ENCODE results near the gene NAALADL1.
"Not testable (repeated sequence)": the region's sequence is repeated elsewhere in the genome, so short reads cannot be mapped to it uniquely, and the experiment has no call there.

NAALADL1 gene

DNA sequence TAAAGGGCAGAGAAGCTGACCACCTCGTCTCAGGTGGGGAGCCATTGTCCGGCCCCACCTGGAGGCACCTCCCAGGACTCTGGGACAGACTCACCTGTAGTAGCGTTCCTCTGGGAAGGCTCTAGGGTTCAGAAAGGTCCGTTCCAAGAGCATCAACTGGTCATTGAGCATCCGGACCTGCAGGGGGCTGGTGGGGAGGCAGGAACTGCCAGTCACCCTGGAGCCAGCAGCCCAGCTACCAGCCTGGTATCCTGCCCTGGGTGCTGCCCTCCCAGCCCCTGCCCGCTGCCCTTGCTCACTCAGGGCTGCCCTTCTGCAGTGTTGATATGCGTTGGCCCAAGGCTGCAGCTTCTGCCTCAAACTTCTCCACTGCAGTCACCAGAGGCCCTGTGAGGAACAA is 12.6 kb downstream of the NAALADL1 start:
- DNase-seq: no peak

DNA sequence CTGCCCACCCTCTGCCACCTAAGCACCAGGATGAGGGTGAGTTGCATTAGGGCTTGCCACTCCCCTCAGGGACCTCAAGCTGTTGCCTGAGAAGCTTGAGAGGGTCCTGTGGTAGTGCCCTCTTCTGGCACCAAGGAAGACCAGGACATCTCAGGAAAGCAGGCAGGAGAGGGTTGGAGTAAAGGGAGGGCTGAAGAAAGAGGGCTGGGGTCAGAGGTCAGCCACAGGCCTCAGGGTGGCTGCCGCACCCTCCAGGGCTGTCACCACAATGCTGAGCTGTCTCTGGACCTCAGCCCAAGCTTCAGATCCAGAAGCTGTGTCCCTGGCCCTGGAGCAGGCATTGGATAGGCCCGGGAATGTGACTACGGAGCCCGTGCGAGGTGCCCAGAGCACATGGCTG is 13.3 kb downstream of the NAALADL1 start:
- DNase-seq: no peak

GRCh38 chr11:65043881-65044501 is 14.4 kb downstream of the NAALADL1 start:
- DNase-seq: no peak

- DNase-seq: no peak
Measured at GRCh38 chr11:65042891-65043290, 15.5 kb downstream of the NAALADL1 start.

GRCh38 chr11:65040847-65041622 is 17.3 kb downstream of the NAALADL1 start, which contains the start of gene SAC3D1:
TSS of gene SAC3D1 (plus strand) at chr11:65041210. CDS start at chr11:65041293, 83 bp downstream.
- DNase-seq: peak; percentile 92

GRCh38 chr11:65040520-65040846 is 17.9 kb downstream of the NAALADL1 start:
- no peak for DNase-seq

DNA sequence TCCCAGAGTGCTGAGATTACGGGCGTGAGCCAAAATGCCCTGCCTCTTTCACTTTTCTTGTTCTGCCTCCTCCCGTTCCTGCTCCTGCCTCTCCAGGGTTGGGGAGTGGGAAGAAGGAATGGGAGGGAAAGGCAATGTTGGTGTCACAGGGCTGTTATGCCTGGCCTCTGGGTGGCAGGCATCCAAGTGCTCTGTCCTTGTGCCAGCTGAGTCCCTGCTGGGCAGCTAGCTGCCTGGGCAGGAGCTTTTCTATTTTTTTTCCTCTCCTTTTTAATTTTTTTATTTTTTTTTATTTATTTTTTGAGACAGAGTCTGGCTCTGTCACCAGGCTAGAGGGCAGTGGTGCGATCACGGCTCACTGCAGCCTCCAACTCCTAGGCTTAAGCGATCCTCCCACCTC is 21.4 kb downstream of the NAALADL1 start:
- DNase-seq: no peak

DNA sequence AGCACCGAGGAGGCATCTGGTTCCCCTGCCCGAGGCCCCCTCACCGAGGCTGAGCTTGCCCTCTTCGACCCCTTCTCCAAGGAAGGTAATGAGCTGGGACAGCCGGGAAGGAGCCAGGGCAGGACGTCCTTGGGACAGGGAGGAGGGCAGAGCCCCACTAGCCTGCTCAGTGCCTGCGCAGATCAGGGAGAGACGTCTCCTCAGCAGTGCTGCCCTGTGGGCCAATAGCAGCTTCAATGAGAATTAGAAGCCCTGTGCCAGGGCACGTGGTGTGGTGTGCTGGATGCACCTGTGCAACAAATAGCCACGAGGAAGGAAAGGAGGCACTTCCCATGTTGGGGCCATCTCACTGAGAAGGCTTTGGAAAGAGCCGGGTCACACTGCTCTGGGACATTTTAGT is 22.8 kb downstream of the NAALADL1 start:
- DNase-seq: no peak

GRCh38 chr11:65034423-65034822 is 23.9 kb downstream of the NAALADL1 start:
- DNase-seq: no peak

DNA sequence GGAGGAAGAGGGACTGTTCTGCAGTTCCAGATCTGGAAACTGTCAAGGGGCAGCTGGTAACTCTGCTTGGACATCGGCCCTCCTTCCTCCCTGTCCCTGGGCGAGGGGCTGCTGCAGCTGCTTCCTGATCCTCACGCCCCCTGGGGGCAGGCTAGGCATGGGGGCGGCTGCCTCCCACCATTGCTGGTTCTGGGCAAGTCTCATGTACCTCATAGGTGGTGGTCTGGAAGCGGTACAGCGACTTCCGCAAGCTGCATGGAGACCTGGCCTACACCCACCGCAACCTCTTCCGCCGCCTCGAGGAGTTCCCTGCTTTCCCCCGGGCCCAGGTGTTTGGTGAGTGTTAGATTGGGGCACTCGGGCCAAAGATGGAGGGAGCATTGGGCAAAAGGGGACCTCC is 26.1 kb downstream of the NAALADL1 start:
- DNase-seq: no peak

DNA sequence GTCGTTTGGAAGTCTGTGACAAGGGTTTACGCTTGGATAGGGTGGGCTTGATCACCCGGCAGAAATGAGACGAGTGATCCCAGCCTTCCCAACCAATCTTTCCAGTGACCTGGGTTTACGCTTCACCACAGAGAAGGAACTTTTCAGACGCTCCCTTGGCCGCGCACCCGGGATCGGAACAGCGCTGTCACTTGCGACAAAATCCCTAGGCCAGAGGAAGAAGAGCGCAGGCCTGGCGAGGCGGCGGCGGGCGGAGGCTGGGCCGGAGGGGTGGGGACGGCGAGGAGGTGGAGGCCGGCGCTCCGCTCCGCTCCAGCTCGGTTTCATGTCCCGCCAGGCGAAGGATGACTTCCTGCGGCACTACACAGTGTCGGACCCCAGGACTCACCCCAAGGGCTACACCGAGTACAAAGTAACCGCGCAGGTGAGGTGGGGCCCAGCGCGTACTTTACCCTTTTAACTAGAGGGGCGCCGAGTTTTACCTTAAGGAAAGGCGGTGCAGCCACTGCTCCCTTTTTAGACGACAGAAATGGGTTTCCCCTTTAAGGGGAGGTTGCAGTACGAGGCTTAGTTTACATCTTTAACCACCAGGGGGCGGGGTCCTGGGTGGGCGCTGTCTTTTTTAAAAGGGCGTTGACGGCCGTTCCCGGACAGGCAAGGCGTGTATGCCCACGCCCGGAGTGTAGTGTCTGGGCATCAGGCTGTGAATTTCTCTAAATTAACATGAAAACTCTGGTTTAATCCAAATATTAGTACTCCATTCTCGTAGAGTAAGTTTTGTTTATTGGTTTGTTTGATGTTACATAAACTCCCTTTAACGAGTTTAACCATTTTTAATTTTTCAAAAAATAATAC is 30.9 kb downstream of the NAALADL1 start, which contains the start of gene SNX15:
Gene SNX15, plus strand, starts transcription at position 227 of the 855 bp plus-strand sequence. Its CDS starts 99 bp downstream, at position 326.
- peak; percentile 97 for DNase-seq

GRCh38 chr11:65026810-65027209 is 31.5 kb downstream of the NAALADL1 start:
- no peak for DNase-seq

DNA sequence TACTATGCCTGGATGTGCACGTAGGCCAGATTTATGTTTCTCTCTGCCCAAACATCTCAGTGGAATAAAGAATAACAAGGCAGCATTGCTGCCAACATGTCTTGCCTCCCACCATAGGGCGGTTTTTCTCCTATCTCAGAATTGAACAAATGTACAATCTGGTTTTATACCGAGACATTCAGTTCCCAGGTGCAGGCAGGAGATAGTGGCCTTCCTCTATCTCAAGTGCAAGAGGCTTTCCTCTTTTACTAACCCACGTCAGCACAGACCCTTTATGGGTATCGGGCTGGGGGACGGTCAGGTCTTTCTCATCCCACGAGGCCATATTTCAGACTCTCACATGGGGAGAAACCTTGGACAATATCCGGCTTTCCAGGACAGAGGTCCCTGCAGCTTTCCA is 34.9 kb downstream of the NAALADL1 start:
- not testable (repeated sequence) for DNase-seq

- no peak for DNase-seq
Measured at GRCh38 chr11:65021509-65021908, 36.8 kb downstream of the NAALADL1 start.

DNA sequence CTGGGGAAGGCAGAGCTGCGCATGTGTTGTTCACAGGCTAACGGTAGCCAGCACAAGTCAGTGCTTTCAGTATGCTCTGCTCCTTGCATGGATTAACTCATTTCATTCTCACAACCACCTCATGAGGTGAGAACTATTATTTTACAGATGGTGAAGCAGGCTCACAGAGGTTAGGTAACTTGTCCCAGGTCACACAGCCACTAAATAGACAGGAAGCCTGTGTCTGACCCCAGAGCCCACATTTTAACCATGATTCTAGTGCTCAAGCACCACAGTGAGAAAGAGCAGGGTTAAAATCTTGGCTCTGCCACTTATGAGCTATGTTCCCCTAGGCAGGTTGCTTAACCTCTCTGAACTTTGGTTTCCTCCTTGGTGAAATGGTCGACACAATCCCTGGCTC is 37.4 kb downstream of the NAALADL1 start:
- no peak for DNase-seq

- DNase-seq: no peak
Measured at GRCh38 chr11:65019824-65020223, 38.5 kb downstream of the NAALADL1 start.

GRCh38 chr11:65017937-65018336 is 40.4 kb downstream of the NAALADL1 start:
- no peak for DNase-seq

GRCh38 chr11:65016705-65017104 is 41.6 kb downstream of the NAALADL1 start:
- no peak for DNase-seq

GRCh38 chr11:65014726-65015227 is 43.6 kb downstream of the NAALADL1 start:
- DNase-seq: no peak

DNA sequence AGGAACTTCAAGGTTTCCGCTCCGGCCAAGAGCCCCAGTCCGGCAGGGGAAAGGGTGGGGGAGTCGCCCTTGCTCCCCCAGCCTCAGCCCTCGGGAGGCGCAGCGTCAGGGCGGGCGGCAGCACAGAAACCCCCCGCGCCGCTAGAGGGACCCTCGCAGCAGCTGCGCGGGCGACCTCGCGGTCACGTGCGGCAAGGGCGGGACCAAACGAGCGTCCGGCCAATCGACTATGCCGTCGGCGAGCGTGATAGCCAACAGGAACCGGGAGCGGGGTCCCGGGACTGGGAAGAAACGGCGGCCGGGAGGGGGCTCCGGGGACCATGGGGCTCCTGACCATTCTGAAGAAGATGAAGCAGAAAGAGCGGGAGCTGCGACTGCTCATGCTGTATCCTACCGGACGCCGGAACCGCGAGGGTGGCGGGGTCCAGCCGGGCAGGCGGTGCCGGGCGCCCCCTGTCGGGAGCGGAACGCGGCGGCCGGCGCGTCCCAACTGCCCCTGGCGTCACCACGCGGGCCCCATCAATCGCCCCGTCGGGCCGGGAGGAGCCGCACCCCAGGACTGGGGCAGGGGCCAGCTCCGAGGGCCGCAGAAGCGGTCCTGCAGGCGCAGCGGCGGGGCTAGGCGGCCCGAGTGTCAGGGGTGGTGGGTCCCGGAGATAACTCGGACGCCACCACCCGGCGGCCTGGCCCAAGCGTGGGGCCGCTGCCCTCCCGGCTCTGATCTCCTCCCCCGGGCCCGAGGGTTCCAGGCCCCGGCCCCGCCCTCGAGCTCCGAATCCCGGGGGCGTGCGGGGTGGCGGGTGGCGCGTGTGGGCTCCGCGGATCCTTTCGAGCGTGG is 44.2 kb downstream of the NAALADL1 start, which contains the start of gene ARL2:
Gene ARL2, plus strand, starts transcription at position 273 of the 838 bp plus-strand sequence. Its CDS starts 48 bp downstream, at position 321.
- peak; percentile 90 for DNase-seq

DNA sequence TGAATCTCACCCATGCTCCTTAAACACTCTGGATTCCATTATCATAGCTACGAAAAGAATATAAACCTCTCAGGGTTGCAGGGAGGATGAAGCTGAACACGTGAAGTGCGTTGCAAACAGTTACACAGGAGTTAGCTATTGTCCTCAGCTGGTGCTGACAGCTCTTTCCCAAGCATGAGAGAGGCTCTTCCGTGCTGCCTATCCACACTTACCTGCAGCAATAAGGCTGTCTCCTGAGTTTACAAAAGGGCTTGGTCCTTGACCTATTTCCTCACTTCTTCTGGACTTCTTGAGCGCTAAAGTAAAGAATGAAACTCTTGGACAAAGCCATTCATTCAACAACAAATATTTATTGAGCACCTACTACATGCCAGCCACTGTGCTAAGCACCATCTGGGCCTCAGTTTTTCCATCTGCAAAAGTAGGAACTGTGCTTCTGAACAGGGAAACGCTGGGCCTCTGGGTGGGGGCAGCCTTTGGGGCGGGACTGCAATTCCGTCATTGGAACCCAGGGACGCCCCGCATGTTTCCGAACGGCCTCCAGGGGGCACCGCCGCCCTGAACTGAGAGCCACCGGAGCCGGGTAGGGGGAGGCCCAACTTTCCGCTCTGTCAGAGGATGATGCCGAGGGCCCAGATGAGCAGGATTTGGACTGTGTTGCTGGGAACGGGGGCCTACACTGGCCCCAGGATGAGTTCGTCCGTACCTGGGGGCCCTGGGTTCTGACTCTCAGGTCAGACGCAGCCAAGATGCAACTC is 45.0 kb downstream of the NAALADL1 start:
- peak; percentile 93 for DNase-seq
